Adipocyte (in vitro differentiated cells): Measurements from ENCODE around the gene FADS2.

ENCODE experiments used
- DNase-seq: peaks from one replicate; pipeline ENCODE4 v3.0.0-alpha.2; 2015; ENCODE audit warnings: low read depth
- H3K27me3 ChIP-seq: replicated peaks from 2 replicates; pipeline ENCODE4 v1.7.0; 2013; ENCODE audit warnings: mild to moderate bottlenecking, low read length, moderate library complexity; ENCODE audit not compliant: control insufficient read depth, insufficient read depth
- H3K36me3 ChIP-seq: 2 replicates; pipeline ENCODE4 v1.7.0; 2013; ENCODE audit warnings: low read length, mild to moderate bottlenecking, moderate library complexity; ENCODE audit not compliant: control insufficient read depth, insufficient read depth, severe bottlenecking
- H3K4me1 ChIP-seq: 2 replicates; pipeline ENCODE4 v1.7.0; 2013; ENCODE audit warnings: mild to moderate bottlenecking, low read length, moderate library complexity; ENCODE audit not compliant: control insufficient read depth, insufficient read depth
- H3K4me3 ChIP-seq: 2 replicates; pipeline ENCODE4 v1.7.0; 2013; ENCODE audit warnings: mild to moderate bottlenecking, low read length, moderate library complexity
- H3K9ac ChIP-seq: 2 replicates; pipeline ENCODE4 v1.7.0; 2013; ENCODE audit warnings: mild to moderate bottlenecking, low read length, moderate library complexity
- H3K9me3 ChIP-seq: 2 replicates; pipeline ENCODE4 v1.7.0; 2013; ENCODE audit warnings: mild to moderate bottlenecking, low read length, moderate library complexity; ENCODE audit not compliant: control insufficient read depth

FADS2 gene

GRCh38 chr11:61799665-61800284, 28.3 kb upstream of the FADS2 start:
- peaks cover 57% of the 10 kb centered on the region for H3K36me3 ChIP-seq

GRCh38 chr11:61800331-61801281, 27.5 kb upstream of the FADS2 start:
- Histone ChIP-seq H3K4me1 (peaks cover 4% of the 10 kb centered on the region), H3K36me3 (peaks cover 66% of the 10 kb centered on the region), H3K4me3 (no peak overlapping the region), H3K9ac (no peak overlapping the region), H3K9me3 (no peaks in the 10 kb centered on the region), H3K27me3 (no peaks in the 10 kb centered on the region)
- no peak for DNase-seq

More at GRCh38 chr11:61799665-61800284, 28.3 kb upstream of the FADS2 start:
- H3K4me1 ChIP-seq, result peaks cover 2% of the 10 kb centered on the region
- H3K9me3 ChIP-seq, result no peaks in the 10 kb centered on the region
- H3K4me3 ChIP-seq, result no peak overlapping the region
- H3K9ac ChIP-seq, result no peak overlapping the region
- H3K27me3 ChIP-seq, result no peaks in the 10 kb centered on the region
- DNase-seq, result no peak

DNA sequence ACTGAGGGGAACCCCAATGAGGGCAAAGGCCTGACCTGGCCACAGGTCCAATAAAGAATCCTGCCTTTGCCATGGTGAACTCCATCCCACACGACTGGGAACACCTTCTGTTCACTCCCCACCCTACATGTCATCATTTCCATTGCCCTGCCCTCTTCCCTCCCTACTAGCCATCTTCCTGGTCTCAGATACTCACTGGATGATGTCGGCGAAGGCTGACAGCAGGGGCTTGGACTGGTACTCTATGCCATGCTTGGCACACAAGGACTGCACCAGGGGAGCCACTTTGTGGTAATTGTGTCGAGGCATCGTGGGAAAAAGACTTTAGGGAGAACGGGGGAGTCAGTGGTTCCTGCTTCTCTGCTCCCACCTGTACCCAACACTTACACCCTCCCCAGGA, 25.5 kb upstream of the FADS2 start:
- DNase-seq, result no peak
- Histone ChIP-seq H3K36me3 (peaks cover 83% of the 10 kb centered on the region), H3K27me3 (no peaks in the 10 kb centered on the region), H3K4me1 (peaks cover 4% of the 10 kb centered on the region), H3K9me3 (no peaks in the 10 kb centered on the region), H3K9ac (no peak overlapping the region), H3K4me3 (no peak overlapping the region)

DNA sequence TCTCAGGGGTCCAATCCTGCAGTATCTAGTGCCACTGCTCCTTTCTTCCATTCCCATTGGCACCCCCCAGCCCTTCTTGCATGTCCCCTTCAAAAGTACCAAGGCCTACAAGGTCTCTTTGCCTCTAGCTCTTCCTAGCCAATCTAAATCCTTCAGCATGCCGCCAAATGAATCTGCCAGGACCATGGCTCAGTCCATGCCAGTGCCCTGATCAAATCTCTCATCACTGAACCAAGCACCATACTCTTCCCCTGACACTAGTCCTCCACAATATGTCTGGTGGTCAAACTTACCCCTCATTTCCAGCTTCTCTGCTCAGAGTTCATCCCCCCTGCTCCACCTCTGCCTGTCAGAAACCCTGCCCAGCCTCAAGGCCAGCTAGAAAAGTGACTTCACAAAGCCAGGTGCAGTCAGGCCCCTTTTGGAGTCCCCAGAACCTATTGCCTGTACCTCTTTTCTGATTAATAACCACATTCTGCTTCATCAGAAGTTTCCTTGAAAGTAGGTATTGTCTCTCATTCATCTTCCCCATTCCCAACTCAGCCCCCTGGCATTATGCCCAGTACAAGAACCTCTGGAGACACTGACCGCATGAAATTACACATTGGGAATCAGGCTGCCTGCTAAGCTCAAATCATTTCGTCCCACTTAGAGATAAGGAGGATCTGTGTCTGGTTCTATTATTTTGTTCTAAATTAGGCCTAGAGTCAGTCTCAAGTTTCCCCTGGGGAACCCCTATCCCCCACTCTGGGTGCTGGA, 24.0 kb upstream of the FADS2 start:
- Histone ChIP-seq H3K36me3 (peaks cover 98% of the 10 kb centered on the region), H3K9ac (peak overlapping the region; percentile 38), H3K4me3 (no peak overlapping the region), H3K4me1 (peaks cover 4% of the 10 kb centered on the region), H3K27me3 (no peaks in the 10 kb centered on the region), H3K9me3 (no peaks in the 10 kb centered on the region)
- no peak for DNase-seq

DNA sequence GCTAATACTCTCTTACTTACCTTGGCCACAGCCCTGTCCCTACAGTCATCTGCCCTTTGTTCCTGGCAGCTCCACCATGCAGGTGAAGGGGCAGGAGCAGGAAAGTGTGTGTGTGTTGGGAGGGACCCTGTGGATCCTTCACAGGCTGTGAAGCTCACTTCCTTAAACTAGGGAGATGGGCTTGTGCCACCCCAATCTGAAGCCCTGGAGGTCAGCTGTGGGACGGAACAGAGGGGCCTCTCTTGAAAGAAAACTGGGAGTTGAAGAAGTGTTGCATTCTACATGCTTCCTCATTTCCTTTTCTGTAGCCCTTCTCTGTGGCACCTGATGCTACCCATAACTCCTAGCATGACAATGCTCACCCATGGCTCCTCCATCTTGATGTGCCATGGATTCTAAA, 23.0 kb upstream of the FADS2 start:
- no peak for DNase-seq
- peak overlapping the region; percentile 38 for H3K9ac ChIP-seq
- no peaks in the 10 kb centered on the region for H3K9me3 ChIP-seq
- H3K4me1 ChIP-seq, result peaks cover 4% of the 10 kb centered on the region
- H3K36me3 ChIP-seq, result peaks cover 98% of the 10 kb centered on the region
- H3K4me3 ChIP-seq, result no peak overlapping the region
- no peaks in the 10 kb centered on the region for H3K27me3 ChIP-seq

GRCh38 chr11:61806785-61807184, 21.3 kb upstream of the FADS2 start:
- no peak overlapping the region for H3K9ac ChIP-seq
- no peaks in the 10 kb centered on the region for H3K27me3 ChIP-seq
- peaks cover 98% of the 10 kb centered on the region for H3K36me3 ChIP-seq
- no peak for DNase-seq
- H3K9me3 ChIP-seq, result no peaks in the 10 kb centered on the region
- H3K4me3 ChIP-seq, result no peak overlapping the region
- H3K4me1 ChIP-seq, result peaks cover 4% of the 10 kb centered on the region

GRCh38 chr11:61810671-61811175, 17.4 kb upstream of the FADS2 start:
- Histone ChIP-seq H3K9ac (no peak overlapping the region), H3K4me3 (no peak overlapping the region), H3K9me3 (no peaks in the 10 kb centered on the region), H3K27me3 (no peaks in the 10 kb centered on the region), H3K4me1 (peaks cover 6% of the 10 kb centered on the region), H3K36me3 (peaks cover 80% of the 10 kb centered on the region)
- DNase-seq, result no peak

DNA sequence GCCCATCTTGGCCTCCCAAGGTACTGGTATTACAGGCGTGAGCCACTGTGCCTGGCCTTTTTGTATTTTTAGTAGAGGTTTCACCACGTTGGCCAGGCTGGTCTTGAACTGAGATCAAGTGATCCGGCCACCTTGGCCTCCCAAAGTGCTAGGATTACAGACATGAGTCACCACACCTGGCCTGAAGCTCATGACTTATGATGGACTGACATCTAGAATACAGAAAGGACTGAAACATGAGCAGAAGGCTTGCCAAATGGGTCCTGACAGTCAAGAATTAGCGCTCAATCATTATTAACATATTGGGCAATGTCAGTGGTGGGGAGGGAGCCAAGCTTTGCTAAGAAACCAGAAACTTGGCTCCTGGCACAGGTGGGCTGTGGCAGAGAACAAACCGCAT, 16.3 kb upstream of the FADS2 start:
- Histone ChIP-seq H3K9ac (no peak overlapping the region), H3K4me1 (peaks cover 10% of the 10 kb centered on the region), H3K27me3 (no peaks in the 10 kb centered on the region), H3K4me3 (no peak overlapping the region), H3K9me3 (no peaks in the 10 kb centered on the region), H3K36me3 (peaks cover 71% of the 10 kb centered on the region)
- DNase-seq, result no peak

DNA sequence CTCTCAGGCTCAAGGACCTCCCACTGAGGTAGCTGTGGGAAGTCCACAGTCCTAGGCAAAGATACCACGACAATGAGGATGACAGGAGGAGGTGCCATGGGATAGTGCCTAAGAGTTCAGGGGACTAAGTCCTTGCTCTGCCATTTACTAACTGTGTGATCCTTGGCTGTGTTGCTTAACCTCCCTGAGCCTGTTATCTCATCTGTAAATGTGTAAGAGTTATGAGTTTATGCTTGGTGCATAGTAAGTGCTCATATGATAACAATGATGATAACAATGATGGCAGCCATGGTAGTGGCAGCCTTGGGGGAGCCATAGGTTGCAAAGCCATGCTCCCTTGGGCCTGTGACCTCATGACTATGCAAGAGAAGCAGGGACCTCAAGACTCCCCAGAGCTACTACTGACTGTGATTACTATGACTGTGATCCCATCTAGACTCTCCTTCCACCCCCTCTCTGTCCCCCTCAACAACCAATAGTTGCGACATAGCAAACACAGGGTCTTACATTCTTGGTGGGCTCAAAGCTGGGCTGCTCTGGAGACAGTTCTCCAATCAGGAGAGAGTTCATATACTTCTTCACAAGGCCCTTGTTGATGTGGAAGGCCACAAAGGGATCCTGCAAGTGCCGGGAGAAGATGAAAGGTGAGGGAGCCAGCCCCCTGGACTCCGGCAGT, 15.2 kb upstream of the FADS2 start:
- H3K4me3 ChIP-seq, result no peak overlapping the region
- H3K4me1 ChIP-seq, result peaks cover 18% of the 10 kb centered on the region
- no peak overlapping the region for H3K9ac ChIP-seq
- no peak for DNase-seq
- no peaks in the 10 kb centered on the region for H3K27me3 ChIP-seq
- no peaks in the 10 kb centered on the region for H3K9me3 ChIP-seq
- peaks cover 61% of the 10 kb centered on the region for H3K36me3 ChIP-seq

- peaks cover 25% of the 10 kb centered on the region for H3K4me1 ChIP-seq
- H3K27me3 ChIP-seq, result no peaks in the 10 kb centered on the region
- H3K4me3 ChIP-seq, result peak overlapping the region; percentile 97
- no peaks in the 10 kb centered on the region for H3K9me3 ChIP-seq
- H3K36me3 ChIP-seq, result peaks cover 45% of the 10 kb centered on the region
- H3K9ac ChIP-seq, result peak overlapping the region; percentile 99
- peak; percentile 26 for DNase-seq
These were observed 13.7 kb upstream of the FADS2 start for GRCh38 chr11:61814247-61814957.
